Duodenal mucosa (tissue), 2 donors: ENCODE measurements around the gene DEAF1.
A peak's percentile ranks its signal among the peaks of the same experiment; 100 is the strongest.

Experiments used
- H3K27ac ChIP-seq: one replicate; pipeline ENCODE4 v1.7.0; 2013; ENCODE audit warnings: low read depth, low read length
- H3K27me3 ChIP-seq, 2 donors: one replicate each; pipeline ENCODE4 v1.7.0; 2013; ENCODE audit warnings: low read length in 2 of 2, control low read depth in 1 of 2; ENCODE audit not compliant: insufficient read depth in 2 of 2, control insufficient read depth in 1 of 2
- H3K36me3 ChIP-seq, 2 donors: one replicate each; pipeline ENCODE4 v1.7.0; 2013; ENCODE audit warnings: low read length in 2 of 2, control low read depth in 1 of 2; ENCODE audit not compliant: insufficient read depth in 2 of 2, control insufficient read depth in 1 of 2
- H3K4me1 ChIP-seq, 2 donors: one replicate each; pipeline ENCODE4 v1.7.0; 2013; ENCODE audit warnings: low read length in 2 of 2, control low read depth in 1 of 2; ENCODE audit not compliant: insufficient read depth in 2 of 2, control insufficient read depth in 1 of 2
- H3K4me3 ChIP-seq, 2 donors: one replicate each; pipeline ENCODE4 v1.7.0; 2013; ENCODE audit warnings: low read length in 2 of 2, low read depth in 1 of 2
- H3K9ac ChIP-seq, 2 donors: one replicate each; pipeline ENCODE4 v1.7.0; 2013; ENCODE audit warnings: low read length in 2 of 2, low read depth in 1 of 2
- H3K9me3 ChIP-seq, 2 donors: one replicate each; pipeline ENCODE4 v1.7.0; 2013; ENCODE audit warnings: low read length in 2 of 2, control low read depth in 1 of 2; ENCODE audit not compliant: control insufficient read depth in 1 of 2

The DEAF1 gene

DNA sequence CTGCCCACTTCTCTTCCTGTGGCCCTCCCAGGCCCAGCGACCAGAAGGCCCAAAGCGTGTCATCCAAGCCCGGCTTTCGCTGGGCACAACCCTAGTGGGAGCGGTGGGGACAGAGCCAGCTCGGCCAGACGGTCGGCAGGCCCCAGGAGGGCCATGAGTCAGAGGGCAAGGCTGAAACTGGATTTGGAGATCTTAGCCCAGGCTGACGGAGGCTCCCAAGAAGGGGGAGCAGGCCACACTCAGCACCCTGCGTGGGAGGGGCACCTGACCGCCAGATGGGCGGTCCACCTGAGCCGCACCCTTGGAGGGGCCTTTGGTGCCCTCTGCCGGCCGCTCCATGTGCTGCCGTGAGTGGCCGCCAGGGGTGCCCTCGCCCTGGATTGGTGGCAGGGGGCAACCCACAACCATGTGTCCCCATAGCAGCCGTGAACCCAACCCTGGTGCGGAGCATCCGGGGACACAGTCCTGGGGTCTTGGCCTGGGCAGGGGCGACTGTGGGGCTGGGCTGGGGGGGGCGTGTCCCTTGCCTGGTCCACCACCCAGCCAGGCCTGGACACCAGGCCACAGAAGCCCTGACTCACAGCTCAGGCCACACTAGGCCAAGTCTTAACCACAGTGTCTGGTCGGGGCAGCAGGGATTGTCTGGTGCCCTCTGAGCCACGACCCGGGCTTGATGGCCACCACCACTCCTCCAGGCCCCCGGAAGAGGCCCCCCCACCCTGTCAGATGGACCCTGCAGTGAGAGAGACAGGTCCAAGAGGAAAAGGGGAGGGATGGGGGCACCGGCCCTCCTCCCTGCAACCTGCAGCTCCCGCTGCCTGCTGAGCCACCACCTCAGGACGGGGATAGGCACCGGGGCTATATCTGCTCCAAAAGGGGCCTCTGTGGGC is 33.1 kb upstream of the DEAF1 start:
- Histone ChIP-seq H3K27me3 (no peaks in the 10 kb centered on the region), H3K36me3 (peaks cover 0 to 12% of the 10 kb centered on the region in 2 donors), H3K4me3 (no peak overlapping the region), H3K9ac (peak overlapping the region in 1 of 2 donors; percentile 10), H3K9me3 (no peaks in the 10 kb centered on the region), H3K27ac (no peak overlapping the region), H3K4me1 (peaks cover 22 to 32% of the 10 kb centered on the region in 2 donors)

DNA sequence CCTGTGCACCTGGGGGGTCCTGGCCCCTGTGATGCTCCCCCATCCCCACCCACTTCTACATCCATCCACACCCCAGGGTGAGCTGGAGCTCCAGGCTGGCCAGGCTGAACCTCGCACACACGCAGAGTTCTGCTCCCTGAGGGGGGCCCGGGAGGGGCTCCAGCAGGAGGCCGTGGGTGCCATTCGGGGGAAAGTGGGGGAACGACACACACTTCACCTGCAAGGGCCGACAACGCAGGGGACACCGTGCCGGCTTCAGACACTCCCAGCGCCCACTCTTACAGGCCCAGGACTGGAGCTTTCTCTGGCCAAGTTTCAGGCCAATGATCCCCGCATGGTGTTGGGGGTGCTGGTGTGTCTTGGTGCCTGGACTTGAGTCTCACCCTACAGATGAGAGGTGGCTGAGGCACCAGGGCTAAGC is 32.3 kb upstream of the DEAF1 start:
- Histone ChIP-seq H3K27ac (no peak overlapping the region), H3K4me1 (peaks cover 23 to 34% of the 10 kb centered on the region in 2 donors), H3K27me3 (peaks cover 0 to under 1% of the 10 kb centered on the region in 2 donors), H3K9ac (no peak overlapping the region), H3K36me3 (peaks cover 0 to 12% of the 10 kb centered on the region in 2 donors), H3K4me3 (no peak overlapping the region), H3K9me3 (no peaks in the 10 kb centered on the region)

DNA sequence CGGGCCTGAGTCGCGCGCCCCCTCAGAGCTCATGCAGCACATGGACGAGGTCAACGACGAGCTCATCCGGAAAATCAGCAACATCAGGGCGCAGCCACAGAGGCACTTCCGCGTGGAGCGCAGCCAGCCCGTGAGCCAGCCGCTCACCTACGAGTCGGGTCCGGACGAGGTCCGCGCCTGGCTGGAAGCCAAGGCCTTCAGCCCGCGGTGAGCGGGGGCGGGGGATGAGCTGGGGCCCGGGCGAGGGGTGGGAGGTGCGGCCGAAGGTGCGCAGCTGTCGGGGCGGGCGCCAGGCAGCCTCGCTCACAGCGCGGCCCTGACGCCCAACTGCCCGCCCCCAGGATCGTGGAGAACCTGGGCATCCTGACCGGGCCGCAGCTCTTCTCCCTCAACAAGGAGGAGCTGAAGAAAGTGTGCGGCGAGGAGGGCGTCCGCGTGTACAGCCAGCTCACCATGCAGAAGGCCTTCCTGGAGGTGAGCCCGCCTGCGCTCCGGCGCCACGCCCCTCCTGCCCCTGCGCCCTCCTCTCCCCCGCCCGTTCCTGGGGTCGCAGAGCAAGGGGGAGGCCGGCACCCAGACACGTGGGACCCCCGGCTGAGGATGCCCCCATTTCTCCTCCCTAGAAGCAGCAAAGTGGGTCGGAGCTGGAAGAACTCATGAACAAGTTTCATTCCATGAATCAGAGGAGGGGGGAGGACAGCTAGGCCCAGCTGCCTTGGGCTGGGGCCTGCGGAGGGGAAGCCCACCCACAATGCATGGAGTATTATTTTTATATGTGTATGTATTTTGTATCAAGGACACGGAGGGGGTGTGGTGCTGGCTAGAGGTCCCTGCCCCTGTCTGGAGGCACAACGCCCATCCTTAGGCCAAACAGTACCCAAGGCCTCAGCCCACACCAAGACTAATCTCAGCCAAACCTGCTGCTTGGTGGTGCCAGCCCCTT is 31.5 kb upstream of the DEAF1 start:
- Histone ChIP-seq H3K36me3 (peaks cover 0 to 12% of the 10 kb centered on the region in 2 donors), H3K9ac (peak overlapping the region in 1 of 2 donors; percentile 18), H3K4me1 (peaks cover 31 to 40% of the 10 kb centered on the region in 2 donors), H3K27ac (peak overlapping the region; percentile 42), H3K4me3 (peak overlapping the region in 1 of 2 donors; percentile 32), H3K9me3 (no peaks in the 10 kb centered on the region), H3K27me3 (peaks cover under 1 to 4% of the 10 kb centered on the region in 2 donors)

DNA sequence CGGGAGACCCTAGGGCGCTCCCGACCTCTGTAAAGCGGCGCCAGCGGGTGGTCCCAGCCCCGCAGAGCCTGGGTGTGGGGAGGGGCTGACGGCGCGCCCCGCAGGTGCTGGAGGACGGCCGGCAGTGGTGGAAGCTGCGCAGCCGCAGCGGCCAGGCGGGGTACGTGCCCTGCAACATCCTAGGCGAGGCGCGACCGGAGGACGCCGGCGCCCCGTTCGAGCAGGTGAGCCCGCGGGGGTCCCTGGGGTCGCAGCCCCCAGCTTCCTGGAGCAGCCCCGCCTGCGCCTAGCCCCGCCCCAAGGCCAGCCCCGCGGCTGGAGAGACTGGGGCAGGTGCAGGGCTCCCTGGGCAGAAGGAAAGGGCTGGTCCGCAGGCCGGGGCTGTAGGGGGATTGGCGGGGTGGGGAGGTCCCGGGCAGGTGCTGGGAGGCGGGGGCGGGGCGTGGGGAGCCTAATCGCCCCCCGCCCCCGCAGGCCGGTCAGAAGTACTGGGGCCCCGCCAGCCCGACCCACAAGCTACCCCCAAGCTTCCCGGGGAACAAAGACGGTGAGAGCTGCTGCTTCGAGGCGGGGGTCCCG is 30.7 kb upstream of the DEAF1 start:
- H3K27me3 ChIP-seq, result peaks cover 4 to 6% of the 10 kb centered on the region in 2 donors
- peaks cover 36 to 47% of the 10 kb centered on the region in 2 donors for H3K4me1 ChIP-seq
- H3K9ac ChIP-seq, result no peak overlapping the region
- H3K4me3 ChIP-seq, result peak overlapping the region; percentile 8 to 36
- peaks cover 0 to 12% of the 10 kb centered on the region in 2 donors for H3K36me3 ChIP-seq
- H3K9me3 ChIP-seq, result no peaks in the 10 kb centered on the region
- H3K27ac ChIP-seq, result peak overlapping the region; percentile 42

DNA sequence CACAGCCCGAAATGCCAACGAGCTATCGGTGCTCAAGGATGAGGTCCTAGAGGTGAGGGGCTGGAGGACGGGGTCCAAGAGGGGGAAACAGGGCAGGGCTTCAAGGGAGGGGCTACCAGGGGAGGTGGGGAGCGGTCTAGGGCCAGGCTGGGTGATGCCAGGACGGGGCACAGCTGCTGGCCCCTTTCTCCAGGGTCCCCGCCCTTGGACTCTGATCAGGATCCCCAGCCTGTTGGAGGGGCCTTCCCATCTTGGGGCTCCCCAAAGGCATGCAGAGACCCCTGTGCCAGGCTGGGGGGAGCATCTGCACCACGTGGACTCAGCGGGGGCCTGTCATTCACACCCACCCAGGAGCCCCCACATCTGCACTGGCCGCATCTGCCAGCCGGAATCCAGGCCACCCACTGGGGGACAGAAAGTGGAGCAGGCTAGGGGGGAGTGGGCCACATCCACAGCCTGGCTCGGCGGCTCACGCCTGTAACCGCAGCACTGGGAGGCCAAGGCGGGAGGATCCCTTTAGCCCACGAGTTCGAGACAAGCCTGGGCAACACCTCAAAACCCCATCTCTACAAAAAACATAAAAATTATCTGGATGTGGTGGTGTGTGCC is 29.9 kb upstream of the DEAF1 start:
- Histone ChIP-seq H3K27ac (no peak overlapping the region), H3K9me3 (no peaks in the 10 kb centered on the region), H3K27me3 (peaks cover 4 to 6% of the 10 kb centered on the region in 2 donors), H3K4me1 (peaks cover 38 to 47% of the 10 kb centered on the region in 2 donors), H3K36me3 (peaks cover 0 to 18% of the 10 kb centered on the region in 2 donors), H3K9ac (no peak overlapping the region), H3K4me3 (no peak overlapping the region)

DNA sequence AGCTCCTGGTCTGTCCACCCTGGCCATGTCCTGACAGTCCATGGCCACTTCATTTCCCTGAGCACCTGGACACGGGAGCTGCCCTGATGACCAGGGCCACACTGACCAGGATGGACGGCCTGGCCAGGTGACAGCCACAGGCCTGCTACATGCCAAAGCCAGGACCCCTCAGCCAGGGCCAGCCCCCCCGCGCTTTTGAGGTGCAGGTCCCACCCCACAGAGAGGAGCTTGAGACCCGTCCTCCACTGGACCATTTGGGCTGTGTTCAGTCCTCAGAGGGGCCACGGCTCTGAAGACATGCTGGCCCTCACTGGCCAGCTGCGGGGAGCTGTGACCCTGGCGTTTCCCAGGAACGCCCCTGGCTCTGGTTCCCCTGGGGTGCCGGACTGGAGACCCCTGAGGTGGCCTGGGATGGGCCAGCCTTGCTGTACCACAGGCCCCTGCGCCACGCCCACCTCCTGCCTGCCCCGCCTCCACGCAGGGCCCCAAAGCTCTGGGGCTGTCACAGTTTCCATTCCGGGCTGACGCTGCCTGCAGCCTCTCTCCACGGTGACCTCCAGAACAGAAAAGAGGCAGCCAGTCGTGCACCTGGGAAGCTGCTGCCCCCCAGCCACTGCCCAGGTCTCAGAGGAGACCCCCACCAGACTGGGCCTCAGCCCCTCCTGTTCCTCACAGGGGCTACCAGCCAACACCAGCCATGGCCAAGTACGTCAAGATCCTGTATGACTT is 29.2 kb upstream of the DEAF1 start:
- peaks cover 4 to 6% of the 10 kb centered on the region in 2 donors for H3K27me3 ChIP-seq

DNA sequence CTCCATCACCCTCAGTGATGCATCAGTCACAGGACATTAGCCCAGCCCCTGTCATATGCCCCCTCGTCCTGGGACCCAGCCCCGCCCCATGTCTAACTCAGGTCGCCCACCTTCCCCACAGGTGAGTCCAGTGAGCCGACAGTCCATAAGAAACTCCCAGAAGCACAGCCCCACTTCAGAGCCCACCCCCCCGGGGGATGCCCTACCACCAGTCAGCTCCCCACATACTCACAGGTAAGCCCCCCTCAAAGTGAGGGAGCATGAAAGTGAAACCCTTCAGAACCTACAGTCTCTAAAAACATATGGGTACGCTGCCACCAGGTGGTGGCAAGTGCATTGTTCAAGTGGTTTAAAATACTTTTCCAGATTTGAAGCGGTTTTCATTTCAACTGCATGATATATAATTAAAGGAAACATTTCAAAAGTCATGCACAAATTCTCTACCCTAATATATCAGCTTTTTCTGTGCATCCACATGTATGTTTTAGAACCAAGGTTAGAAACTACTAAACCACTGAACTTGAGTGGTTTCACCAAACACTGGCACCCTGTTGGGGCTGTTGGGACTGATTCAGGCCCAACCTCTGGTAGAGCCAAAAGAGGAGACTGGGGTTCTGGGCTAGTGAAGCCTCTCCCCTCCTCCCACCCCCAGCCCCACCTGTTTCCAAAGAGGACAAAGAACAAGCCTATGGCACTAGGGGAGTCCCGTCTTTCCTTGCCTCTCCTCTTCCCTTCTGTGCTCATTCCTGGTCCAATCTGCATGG is 28.3 kb upstream of the DEAF1 start:
- Histone ChIP-seq H3K27me3 (peaks cover 4 to 6% of the 10 kb centered on the region in 2 donors), H3K4me3 (peak overlapping the region in 1 of 2 donors; percentile 35), H3K4me1 (peaks cover 38 to 47% of the 10 kb centered on the region in 2 donors), H3K27ac (no peak overlapping the region), H3K9me3 (no peaks in the 10 kb centered on the region), H3K9ac (no peak overlapping the region), H3K36me3 (peaks cover 0 to 19% of the 10 kb centered on the region in 2 donors)

More for the DNA sequence above, 29.2 kb upstream of the DEAF1 start:
- Histone ChIP-seq H3K9me3 (no peaks in the 10 kb centered on the region), H3K4me3 (no peak overlapping the region), H3K4me1 (peaks cover 38 to 47% of the 10 kb centered on the region in 2 donors), H3K36me3 (peaks cover 0 to 19% of the 10 kb centered on the region in 2 donors), H3K27ac (no peak overlapping the region), H3K9ac (no peak overlapping the region)

DNA sequence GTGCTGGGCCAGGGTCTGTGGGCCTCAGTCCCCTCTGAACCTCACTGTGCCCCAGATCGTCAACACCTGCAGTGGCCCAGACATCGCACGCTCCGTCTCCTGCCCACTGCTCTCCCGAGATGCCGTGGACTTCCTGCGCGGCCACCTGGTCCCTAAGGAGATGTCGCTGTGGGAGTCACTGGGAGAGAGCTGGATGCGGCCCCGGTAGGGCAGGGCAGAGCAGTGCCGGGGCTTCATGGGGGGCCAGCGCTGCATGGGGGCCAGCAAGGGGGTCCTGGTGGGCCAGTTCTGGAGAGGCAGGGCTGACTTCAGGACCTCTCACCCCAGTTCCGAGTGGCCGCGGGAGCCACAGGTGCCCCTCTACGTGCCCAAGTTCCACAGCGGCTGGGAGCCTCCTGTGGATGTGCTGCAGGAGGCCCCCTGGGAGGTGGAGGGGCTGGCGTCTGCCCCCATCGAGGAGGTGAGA is 27.4 kb upstream of the DEAF1 start:
- H3K9me3 ChIP-seq, result no peaks in the 10 kb centered on the region
- H3K9ac ChIP-seq, result no peak overlapping the region
- H3K27me3 ChIP-seq, result peaks cover 4 to 6% of the 10 kb centered on the region in 2 donors
- peaks cover 0 to 19% of the 10 kb centered on the region in 2 donors for H3K36me3 ChIP-seq
- H3K4me3 ChIP-seq, result peak overlapping the region in 1 of 2 donors; percentile 2
- H3K4me1 ChIP-seq, result peaks cover 32 to 38% of the 10 kb centered on the region in 2 donors
- H3K27ac ChIP-seq, result no peak overlapping the region
